ENCODE results near the gene OR10G2.
"Not testable (repeated sequence)": the region's sequence is repeated elsewhere in the genome, so short reads cannot be mapped to it uniquely, and the experiment has no call there.

OR10G2 gene, protein sequence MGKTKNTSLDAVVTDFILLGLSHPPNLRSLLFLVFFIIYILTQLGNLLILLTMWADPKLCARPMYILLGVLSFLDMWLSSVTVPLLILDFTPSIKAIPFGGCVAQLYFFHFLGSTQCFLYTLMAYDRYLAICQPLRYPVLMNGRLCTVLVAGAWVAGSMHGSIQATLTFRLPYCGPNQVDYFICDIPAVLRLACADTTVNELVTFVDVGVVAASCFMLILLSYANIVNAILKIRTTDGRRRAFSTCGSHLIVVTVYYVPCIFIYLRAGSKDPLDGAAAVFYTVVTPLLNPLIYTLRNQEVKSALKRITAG

DNA sequence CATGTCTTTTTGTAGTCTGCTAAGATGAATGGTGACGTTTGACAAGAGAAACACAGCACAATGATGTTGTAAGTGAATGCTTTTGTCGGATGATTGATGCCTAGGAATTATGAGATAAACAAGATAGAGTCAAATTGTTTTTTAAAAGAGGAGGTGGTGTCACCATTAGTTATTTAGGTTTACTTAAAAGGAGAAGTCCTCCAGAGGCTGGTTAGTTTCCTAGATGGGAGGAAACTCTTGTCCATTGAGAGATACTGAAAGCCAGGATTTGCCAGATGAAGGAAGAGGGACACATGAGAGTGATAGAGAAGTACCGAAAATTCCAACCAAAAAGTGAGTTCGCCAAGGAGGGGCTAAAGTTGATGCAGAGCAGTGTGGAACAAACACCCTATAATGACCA is at the start of gene OR10G2:
TSS of gene OR10G2 (minus strand) at position 101 of the 400 bp plus-strand sequence. CDS start at position 3, 98 bp downstream.
- no peak for DNase-seq (ENCODE audit: low read depth in 3 of 3)

DNA sequence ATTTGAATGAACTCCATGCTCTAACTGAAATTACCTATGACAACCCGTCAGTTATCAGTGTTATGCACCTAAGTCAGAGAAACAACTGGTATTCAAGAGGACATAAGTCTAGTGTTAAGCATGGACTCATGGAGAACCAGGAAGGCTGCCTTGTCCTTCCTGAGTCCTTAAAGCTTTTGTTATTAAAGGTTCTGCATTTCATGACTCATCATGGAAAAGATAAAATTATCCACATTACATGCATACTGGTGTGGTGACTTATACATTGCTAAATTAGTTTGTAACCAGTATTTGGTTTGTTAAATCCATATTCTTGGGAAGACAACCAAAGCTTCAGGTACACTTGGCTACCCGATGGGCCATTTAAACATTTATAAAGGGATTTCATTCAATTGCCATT is 45.3 kb upstream of the OR10G2 start:
- DNase-seq (ENCODE audit: low read depth in 3 of 3), result no peak

DNA sequence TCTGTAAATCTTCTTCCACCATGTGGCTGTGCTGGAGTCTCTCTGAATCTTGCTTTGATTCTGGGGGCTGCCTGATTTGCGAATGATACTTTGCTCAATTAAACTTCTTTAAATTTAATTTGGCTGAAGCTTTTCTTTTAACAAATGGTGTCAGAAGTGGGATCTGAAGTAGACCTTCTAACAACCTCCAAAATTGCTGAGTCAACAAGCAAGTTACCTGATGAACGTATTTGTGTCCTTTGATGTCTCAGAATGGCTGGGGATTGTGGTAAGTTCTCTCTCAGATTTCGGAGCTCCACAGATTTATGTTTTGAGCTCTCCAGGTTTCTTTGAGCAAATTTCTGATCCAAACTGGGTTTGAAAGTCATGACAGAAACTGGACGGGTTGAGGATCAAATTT is 40.8 kb upstream of the OR10G2 start:
- no peak for DNase-seq (ENCODE audit: low read depth in 3 of 3)

DNA sequence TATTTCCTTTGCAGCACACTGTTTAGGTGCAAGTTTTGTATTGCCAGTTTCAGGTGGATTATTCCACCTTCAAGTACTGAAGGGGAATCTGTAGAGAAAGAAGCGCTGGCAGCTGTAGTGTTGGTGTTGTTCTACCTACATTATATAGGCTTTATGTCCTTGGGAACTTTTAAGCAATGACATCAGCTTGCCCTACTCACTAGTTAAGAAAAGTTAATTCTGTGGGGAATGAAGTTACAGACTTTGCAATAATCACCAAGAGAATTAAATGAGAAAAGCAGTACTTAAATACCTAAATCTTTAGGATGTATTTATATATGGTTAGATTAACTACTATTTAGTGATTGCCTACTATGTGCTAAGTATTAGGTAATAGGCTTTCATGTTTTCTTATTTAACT is 39.0 kb upstream of the OR10G2 start, which contains the start of gene OR4E1:
TSS of gene OR4E1 (minus strand) at position 101 of the 400 bp plus-strand sequence. CDS start 2,883 bp downstream, outside the sequence.
- no peak for DNase-seq (ENCODE audit: low read depth in 3 of 3)

DNA sequence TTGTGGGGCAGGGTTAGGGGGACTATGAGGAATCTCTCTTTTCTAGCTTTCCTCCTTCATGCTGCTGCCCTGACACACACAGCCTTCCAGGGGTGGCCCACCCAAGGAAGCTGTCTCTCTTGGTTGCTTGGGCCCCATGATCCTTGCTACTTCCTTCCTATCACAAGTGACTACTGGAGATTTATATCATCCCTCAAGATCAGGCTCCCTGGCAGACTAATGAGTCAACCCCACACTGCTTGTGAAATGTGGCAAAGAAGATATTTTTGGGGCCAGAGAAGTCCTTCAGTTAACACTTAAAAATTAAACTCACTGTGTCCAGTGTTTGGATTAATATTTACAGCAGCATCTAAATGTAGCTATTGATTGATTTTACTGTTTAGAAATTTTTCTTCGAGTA is 37.4 kb upstream of the OR10G2 start:
- no peak for DNase-seq (ENCODE audit: low read depth in 3 of 3)

DNA sequence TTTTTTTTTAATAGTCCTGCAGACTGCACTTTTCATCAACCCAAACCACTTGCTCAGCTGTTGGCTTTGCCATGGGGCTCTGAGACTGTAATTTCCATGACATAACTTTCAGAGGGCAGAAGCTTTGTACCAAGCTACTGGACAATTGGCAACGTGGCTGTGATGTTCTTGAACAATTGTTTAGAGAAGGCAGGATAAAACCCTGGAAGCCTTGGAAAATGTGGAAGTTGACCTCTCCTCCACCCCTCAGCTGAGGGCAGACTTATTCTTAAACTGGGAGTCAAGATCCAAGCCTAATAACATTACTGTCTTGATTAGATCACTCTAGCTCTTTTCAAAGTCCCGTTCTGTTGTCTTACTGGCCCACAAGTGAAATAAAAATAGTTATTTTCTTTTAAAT is 36.6 kb upstream of the OR10G2 start:
- no peak for DNase-seq (ENCODE audit: low read depth in 3 of 3)

DNA sequence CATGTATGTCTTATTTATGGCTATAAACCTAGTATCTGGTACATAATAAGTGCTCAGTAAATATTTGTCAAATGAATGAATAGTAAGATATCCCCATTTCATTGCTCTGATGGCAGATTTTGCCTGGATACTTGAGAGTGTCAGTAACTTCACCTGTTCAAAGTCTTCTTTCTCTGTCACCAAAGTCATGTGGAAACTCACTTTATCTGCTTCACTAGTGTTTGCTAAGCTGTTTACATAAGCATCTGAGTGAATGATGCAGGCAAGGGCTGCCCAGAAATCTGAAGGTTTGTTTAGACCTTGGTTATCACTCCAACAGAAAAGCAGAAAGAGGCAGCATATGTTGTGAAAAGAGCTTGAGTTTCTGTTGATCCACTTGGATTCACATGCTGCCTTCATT is 34.5 kb upstream of the OR10G2 start:
- no peak for DNase-seq (ENCODE audit: low read depth in 3 of 3)

DNA sequence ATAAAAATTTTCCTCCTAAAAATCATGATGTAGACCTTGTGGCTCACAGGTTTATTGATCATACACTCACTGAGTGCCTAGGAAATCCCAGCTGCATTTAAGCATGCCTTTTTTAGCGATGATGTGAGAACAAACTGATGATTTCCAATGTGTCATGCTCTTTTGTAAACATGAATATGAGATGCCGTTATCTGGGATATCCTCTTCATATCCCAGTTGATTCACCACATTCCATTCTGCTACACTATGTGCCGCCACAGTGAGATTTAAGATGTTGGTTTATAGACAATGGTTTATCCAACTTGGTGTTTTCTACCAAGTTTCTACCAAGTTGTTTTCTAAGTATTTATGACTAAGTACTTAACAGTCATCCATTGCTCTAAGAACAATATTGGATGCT is 33.6 kb upstream of the OR10G2 start:
- DNase-seq (ENCODE audit: low read depth in 3 of 3), result no peak

DNA sequence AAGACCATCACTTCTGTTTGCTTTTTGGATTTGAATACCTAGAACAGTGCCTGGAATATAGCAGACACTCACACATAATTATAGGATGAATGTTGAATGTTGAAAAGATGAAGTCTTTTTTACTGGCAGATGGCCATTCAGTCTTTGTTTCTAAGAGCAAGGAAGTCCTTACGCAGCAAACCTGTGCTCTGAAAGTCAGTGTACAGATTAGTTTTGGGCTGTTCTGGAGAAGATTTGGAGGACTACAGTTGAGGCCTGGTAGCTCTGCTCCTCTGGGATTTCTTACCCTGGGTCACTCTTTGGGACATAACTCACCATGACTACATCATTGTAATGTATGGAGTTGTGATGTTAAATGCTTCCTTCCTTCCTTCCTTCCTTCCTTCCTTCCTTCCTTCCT is 22.2 kb upstream of the OR10G2 start:
- DNase-seq (ENCODE audit: low read depth in 3 of 3), result no peak

DNA sequence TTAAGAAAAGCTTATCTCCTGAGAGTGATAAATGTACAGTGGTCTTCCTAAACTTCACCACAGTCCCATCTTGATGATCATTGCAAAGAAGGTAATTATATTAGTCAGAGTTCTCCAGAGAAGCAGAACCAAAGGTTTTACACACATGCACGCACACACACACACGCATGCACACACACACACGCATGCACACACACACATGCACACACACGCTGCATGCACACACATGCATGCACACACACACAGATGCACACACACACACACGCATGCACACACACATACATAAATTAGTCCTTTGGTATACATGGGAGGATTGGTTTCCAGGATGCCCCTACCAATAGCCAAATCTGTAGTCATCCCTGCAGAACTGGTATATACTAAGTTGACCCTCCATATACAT is 19.5 kb upstream of the OR10G2 start:
- DNase-seq (ENCODE audit: low read depth in 3 of 3), result no peak

DNA sequence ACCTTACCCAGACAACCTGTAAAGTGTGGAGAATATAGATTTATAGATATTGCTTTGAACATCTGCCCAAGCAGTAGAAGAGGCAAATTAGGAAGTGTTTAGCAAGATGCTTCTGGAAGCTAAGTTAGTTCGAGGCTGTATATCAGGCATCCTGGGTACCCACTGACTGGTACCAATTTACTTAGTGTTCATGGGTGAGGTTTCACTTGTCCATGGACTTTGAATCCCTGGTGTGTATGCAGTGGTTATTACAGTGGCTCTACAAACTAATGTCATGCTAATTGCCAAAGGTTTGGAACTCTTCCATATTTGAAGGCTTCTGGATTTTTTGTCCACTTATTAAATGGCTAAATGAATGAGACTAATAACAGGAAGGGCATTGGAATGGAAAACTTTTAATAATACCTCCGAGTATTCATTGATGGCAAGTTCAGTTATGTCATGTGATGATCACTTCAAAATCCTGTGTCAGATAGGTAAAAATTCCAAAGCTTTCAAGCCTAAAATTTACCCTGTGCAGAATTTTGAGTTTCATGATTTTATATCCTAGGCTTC is 18.7 kb upstream of the OR10G2 start, which contains the start of gene OR4E2:
TSS of gene OR4E2 (plus strand) at position 505 of the 555 bp plus-strand sequence. CDS start 11,248 bp downstream, outside the sequence.
- DNase-seq (ENCODE audit: low read depth in 3 of 3), result no peak

DNA sequence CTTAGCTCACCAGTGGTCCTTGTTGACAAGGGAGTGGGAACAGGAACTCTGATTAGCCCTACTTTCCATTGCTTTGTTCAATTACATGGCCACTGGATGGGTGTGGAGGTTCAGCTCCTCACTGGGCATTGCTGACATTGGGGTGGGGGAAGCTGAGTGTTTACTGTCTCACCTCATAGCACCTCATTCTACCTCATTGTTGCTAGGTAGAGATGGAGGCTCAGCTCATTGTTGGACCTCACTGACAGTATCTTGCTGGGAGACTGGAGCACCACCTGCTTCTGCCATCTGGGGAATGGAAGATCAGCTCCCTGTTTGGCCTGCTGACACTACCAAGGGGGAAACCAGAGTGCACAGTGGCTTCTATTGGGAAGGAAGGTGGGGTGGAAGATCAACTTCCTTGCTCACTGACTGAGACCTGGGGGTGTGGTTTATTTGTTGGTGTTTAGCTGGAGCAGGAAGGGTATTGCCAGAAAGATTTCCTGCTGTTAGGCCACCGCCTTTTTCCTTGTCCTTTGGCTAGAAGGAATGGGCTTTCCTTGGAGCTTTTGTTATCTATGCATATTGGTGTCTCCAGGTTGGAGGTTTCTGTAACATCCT is 17.6 kb upstream of the OR10G2 start:
- DNase-seq (ENCODE audit: low read depth in 3 of 3), result no peak

DNA sequence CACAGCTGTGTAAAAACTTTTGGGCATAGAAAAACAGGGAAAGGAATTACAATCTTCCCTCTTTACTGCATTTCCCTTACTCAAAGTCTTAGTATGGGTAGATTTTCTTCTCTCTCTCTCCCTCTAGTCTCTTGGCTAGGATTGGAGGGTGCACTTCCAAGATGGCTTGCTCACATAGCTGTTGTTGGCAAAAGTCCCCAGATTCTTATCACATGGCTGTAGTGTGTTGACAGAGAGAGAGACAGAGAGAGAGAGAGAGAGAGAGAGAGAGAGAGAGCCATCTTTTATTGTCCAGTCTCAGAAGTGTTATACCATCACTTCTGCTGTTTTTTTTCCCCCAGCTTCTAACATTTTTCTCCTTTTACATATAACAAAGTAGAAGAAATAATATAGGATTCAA is 12.6 kb upstream of the OR10G2 start:
- no peak for DNase-seq (ENCODE audit: low read depth in 3 of 3)

DNA sequence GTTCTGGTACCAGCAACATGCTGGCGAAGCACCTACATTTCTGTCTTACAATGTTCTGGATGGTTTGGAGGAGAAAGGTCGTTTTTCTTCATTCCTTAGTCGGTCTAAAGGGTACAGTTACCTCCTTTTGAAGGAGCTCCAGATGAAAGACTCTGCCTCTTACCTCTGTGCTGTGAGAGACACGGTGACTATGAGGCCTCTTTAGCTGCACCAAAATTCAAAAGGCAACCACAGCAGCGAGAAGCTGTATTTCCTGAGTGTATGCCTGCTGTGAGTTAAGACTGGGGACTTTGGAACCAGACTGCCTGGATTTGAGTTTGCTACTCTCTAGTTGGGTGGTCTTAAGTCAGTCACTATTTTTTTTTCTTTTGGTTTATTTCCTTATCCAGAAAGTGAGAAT is 8.7 kb upstream of the OR10G2 start:
- no peak for DNase-seq (ENCODE audit: low read depth in 3 of 3)

DNA sequence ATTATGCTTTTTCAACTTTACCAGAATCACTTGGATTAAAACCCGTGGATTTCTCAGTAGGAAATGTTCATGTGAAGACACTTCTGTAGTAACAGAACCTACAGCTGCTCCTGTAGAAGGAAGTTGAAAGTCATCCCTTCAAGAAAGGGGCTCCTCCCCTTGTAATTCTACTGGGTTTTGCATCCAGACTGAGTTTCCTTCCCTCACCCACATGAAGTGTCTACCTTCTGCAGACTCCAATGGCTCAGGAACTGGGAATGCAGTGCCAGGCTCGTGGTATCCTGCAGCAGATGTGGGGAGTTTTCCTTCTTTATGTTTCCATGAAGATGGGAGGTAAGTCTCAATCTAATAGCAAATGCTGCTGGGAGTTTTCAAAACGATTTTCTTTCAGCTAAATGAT is 7.9 kb upstream of the OR10G2 start:
- no peak for DNase-seq (ENCODE audit: low read depth in 3 of 3)

DNA sequence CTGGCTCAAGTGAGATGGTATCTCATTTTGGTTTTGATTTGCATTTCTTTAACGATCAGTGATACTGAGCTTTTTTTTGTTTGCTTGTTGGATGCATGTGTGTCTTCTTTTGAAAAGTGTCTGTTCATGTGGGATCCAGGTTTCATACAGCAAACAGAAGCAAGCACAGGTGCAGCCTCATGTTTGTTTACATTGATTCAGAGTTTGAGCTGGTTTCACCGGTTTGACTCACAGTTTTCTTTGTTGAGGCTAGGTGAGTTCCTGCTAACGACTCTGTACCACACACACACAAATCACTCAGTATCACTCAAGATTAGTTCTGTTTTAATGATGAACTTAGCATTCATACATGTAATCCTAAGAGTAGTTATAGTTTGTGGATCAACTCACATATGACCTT is 3.7 kb downstream of the OR10G2 start:
- no peak for DNase-seq (ENCODE audit: low read depth in 3 of 3)

DNA sequence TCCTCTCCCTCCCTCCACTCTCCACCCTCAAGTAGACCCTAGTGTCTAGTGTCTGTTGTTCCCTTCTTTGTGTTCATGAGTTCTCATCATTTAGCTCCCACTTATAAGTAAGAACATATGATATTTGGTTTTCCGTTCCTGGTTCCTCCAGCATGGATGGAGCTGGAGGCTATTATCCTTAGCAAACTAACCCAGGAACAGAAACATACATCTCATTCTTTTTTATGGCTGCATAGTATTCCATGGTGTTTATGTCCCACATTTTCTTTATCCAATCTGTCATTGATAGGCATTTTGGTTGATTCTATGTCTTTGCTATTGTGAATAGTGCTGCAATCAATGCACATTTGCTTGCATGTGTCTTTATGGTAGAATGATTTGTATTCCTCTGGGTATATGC is 4.2 kb downstream of the OR10G2 start:
- DNase-seq (ENCODE audit: low read depth in 3 of 3), result not testable (repeated sequence)

DNA sequence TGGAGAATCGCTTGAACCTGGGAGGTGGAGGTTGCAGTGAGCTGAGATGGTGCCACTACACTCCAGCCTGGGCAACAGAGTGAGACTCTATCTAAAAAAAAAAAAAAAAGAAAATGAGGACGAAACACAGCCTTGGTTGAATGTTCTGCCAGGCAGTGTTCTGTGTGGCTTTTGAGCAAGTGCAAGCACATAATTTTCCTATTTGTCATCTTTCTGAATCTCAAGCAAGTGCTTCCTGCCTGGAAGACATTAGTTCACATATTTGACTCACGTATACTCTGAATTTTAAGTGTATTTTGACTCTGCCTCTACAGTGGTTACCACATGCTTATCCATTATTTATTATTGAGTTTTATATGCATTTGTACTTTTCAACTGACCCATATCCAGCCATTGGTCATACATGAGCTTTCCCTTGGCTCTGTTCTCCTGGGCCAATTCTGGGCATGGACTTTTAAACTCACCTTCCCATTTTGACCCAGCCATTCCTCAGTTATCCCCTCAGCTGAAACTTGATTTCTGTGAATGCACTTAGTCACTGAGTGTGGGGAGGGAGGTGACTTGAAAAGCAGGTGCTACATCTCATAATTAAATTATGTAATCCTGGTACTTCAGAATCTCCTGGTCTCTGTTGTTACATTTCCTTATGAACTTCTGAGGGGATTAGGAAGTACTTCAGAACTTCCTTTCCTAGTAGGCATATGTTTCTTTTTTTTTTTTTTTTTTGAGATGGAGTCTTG is 8.1 kb downstream of the OR10G2 start:
- DNase-seq (ENCODE audit: low read depth in 3 of 3), result no peak

DNA sequence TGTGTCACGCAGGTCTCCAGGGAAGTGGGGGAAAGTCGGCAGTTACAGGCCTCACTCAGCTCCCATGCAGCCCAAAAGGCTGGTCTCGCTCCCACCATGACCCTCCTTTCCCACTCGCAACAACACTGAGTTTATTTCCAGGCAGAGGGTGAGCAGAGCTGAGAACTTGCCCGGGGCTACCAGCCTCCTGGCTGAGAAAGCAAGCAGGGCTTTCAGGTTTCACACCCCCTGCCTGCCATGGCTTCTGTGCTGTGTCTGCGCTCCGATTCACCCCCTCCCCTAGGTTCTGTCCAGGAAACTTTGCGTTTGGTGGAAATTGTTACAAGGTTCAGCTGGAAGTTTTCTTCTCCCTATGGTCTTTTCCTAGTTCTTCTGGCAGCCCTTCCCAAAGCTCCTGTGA is 17.1 kb downstream of the OR10G2 start:
- no peak for DNase-seq (ENCODE audit: low read depth in 3 of 3)

DNA sequence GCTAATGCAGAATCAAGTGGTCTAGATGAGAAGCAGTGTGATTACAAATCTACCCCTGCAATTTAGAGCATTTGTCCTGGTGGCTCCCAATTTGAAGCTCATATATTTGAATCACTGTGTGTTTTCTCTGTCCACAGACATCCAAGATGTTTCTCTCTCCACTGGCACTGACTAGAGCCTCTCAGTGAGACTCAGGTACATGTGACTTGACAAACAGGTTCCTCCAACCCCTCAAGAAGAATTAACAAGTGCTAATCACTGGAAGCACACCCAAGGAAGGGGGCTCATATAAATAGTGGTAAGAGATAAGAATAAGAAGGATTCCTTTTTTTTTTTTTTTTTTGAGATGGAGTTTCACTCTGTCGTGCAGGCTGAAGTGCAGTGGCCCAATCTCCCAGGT is 20.5 kb downstream of the OR10G2 start:
- no peak for DNase-seq (ENCODE audit: low read depth in 3 of 3)

DNA sequence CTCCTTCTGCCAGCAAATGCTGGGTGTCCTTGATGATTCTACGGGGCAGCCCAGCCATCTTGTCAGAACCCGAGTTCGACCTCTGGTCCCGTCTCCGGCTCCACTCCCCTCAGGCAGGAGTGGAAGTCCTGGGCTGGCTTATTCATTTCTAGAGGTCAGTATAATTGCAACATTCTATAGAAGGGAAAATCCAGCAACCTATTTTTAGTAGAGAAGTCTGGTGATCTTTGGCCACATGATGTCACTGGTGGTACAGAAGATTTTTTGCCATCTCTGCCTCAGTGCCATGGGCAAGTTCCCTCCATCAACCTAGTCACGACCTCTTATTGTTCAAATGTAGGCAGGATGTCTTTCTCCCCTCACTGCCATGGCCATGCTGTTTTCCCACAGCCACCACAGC is 22.4 kb downstream of the OR10G2 start:
- DNase-seq (ENCODE audit: low read depth in 3 of 3), result no peak

DNA sequence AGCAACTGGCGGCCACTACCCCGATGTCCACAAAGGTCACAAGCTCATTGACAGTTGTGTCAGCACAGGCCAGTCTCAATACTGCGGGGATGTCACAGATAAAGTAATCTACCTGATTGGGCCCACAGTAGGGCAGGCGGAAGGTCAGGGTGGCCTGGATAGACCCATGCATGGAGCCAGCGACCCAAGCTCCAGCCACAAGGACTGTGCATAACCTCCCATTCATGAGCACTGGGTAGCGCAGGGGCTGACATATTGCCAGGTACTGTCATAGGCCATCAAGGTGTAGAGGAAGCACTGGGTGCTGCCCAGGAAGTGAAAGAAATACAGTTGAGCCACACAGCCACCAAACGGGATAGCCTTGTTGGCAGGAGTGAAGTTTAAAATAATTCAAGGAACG is 32.6 kb downstream of the OR10G2 start:
- not testable (repeated sequence) for DNase-seq (ENCODE audit: low read depth in 3 of 3)

DNA sequence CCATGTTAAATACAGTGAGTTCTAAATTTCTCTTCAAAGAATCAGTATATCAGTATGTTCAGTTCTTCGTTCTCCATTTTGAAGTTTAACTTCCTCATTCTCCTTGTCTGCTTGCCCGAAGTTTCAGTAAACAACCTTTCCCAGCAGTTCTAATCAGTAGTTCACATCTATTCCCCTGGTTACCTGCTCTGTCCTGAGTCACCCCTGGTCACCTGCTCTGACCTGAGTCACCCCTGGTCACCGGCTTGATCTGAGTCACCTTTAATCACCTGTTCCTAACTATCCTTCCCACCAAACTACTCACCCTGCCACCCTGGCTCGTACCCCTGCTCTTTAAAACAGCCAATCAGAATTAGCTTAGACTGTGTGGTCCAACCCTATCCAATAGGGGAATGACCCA is 45.4 kb downstream of the OR10G2 start:
- no peak for DNase-seq (ENCODE audit: low read depth in 3 of 3)

Data from stimulated activated CD4-positive, alpha-beta T cell treated with anti-CD3 and anti-CD28 coated beads, TNF-alpha, amount 100 ng/mL, for 48 hours (primary cell).